Mucosa of descending colon (tissue), 3 donors: ENCODE measurements around the gene TMEM109. TPM values are rescaled to one million over a fixed set of nuclear protein-coding genes. Genes with fewer than 3 reads are reported as not detected.

Experiments
- ATAC-seq: fragments of 200-7000 bp; cut with Tn5 transposase; one replicate; pipeline ENCODE4 v1.9.1; 2020; ENCODE audit warnings: mild to moderate bottlenecking, moderate library complexity
- DNase-seq, 3 donors: peaks; one replicate each; pipeline ENCODE4 v3.0.0-alpha.2; 2020
- H3K36me3 ChIP-seq: fragments of 200-600 bp; one replicate; pipeline ENCODE4 v1.8.0; 2021; ENCODE audit warnings: low read depth, mild to moderate bottlenecking
- H3K4me1 ChIP-seq: fragments of 200-600 bp; one replicate; pipeline ENCODE4 v1.8.0; 2021; ENCODE audit warnings: low read depth, mild to moderate bottlenecking
- H3K4me3 ChIP-seq: fragments of 200-600 bp; one replicate; pipeline ENCODE4 v1.8.0; 2021; ENCODE audit warnings: mild to moderate bottlenecking
- H3K9me3 ChIP-seq: fragments of 200-600 bp; one replicate; pipeline ENCODE4 v1.8.0; 2021; ENCODE audit warnings: mild to moderate bottlenecking
- CTCF ChIP-seq: fragments of 200-600 bp; IDR thresholded peaks from one replicate; pipeline ENCODE4 v1.8.0; 2022; ENCODE audit warnings: antibody characterized with exemption, mild to moderate bottlenecking
- intact Hi-C, 2 donors: fragments of 100-400 bp; cut with DNase I in 1 of 2; cut with micrococcal nuclease in 1 of 2; formaldehyde crosslinking; loops; one replicate each; pipeline versions ENCODE4 v1.11.0 to v1.11.1; 2022; cut with DNase I, micrococcal nuclease
- total RNA-seq, 3 donors: library from RNA; stranded (reverse); fragmentation: NEBNext Ultra II Directional in 2 of 3; extraction: Animal tissue kit (Norgen Biotek cat#: 25700) in 2 of 3; gene quantifications; one replicate each; pipeline versions ENCODE4 v1.2.1 to v1.2.4, GENCODE V29; 2021 to 2023
- donor health status: DM: no; HTN: no; CAD: no; lungs with moderate emphysema.
- donor health status: DM: no; HTN: no; CAD: no.
- donor health status: DM: no; HTN: yes; CAD: no.

Gene TMEM109
- total RNA-seq, 3 donors from 2014 or later: 35.8 to 95.2 (median 46.6) TPM

GRCh38 chr11:60927600-60927999 lies 13.6 kb downstream of the TMEM109 start:
- H3K4me1 ChIP-seq: peaks cover 17% of the 10 kb centered on the region
- ATAC-seq: no peak
- no peaks in the 10 kb centered on the region for H3K9me3 ChIP-seq
- intact Hi-C loops: no loop called here
- TF ChIP-seq CTCF: no peak
- H3K4me3 ChIP-seq: no peak overlapping the region
- H3K36me3 ChIP-seq: no peaks in the 10 kb centered on the region
- DNase-seq: no peak

DNA sequence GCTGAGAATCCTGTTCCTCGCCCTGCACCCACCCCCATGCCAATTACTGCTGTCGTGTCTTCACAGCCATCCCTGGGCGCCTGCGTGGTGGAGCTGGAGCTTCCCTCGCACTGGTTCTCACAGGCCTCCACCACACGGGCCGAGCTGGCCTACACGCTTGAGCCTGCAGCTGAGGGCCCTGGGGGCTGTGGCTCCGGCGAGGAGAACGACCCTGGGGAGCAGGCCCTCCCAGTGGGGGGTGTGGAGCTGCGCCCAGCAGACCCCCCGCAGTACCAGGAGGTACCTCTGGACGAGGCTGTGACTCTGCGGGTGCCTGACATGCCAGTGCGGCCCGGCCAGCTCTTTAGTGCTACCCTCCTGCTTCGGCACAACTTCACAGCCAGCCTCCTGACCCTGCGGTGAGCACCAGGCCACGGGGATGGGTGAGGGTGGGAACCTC lies 14.6 kb downstream of the TMEM109 start:
- Histone ChIP-seq H3K4me1 (peaks cover 17% of the 10 kb centered on the region), H3K36me3 (no peaks in the 10 kb centered on the region), H3K9me3 (no peaks in the 10 kb centered on the region), H3K4me3 (no peak overlapping the region)
- no peak for ATAC-seq
- intact Hi-C loops: no loop called here
- DNase-seq: no peak
- TF ChIP-seq CTCF: no peak

DNA sequence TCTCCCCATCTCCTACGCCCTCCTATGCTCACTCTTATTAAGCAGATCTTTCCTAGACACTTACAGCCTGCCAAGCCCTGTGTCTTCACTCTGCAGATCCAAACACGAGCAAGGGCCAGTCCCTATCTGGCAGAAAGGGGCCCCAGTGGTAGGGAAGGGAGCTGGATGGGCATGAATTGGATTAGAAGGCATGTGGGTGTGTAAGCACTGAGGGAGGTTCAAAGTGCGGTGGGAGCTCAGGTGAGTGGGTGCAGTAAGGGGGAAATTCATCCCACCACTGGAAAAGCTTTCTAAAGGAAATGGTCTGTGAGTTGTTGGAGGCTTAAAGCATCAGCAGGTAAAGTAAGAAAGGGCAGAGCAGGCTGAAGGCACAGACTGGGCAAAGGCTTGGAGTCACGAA lies 15.8 kb downstream of the TMEM109 start:
- TF ChIP-seq CTCF: no peak
- Histone ChIP-seq H3K36me3 (no peaks in the 10 kb centered on the region), H3K4me3 (no peak overlapping the region), H3K9me3 (no peaks in the 10 kb centered on the region), H3K4me1 (peaks cover 5% of the 10 kb centered on the region)
- intact Hi-C loops: no loop called here
- ATAC-seq (no peak), DNase-seq (no peak)

DNA sequence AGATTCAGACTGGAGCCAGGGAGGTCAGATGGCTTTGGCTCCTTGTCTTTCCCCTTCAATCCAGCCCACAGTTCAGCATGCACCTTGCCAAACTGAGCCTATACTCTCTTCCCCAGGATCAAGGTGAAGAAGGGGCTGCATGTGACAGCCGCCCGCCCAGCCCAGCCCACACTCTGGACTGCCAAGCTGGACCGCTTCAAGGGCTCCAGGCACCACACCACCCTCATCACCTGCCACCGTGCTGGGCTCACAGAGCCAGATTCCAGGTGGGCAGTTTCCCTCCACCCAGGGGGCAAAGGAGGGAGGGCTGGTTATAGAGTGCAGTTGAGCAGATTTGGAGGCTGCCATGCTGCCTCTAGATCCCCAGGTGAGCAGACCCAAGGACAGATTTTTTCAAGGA lies 16.4 kb downstream of the TMEM109 start:
- DNase-seq (no peak), ATAC-seq (no peak)
- Histone ChIP-seq H3K36me3 (no peaks in the 10 kb centered on the region), H3K4me3 (no peak overlapping the region), H3K4me1 (no peaks in the 10 kb centered on the region), H3K9me3 (no peaks in the 10 kb centered on the region)
- intact Hi-C loops: no loop called here
- TF ChIP-seq CTCF: no peak

DNA sequence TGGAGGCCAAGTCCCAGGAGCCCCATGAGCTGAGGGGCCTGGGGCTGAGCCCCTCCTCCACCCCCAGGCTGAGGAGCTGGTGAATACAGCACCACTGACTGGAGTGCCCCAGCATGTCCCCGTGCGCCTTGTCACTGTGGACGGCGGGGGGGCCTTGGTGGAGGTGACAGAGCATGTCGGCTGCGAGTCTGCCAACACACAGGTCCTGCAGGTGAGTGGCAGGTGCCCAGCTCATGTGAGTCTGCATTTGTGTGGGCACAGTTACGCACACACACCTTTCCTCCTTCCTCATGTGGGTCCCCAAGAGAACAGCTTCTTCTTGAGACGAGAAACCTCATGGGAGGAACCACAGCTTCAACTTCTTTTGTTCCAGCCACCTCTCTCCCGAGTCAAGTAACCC lies 18.0 kb downstream of the TMEM109 start:
- no peaks in the 10 kb centered on the region for H3K4me1 ChIP-seq
- peak in 1 of 3 donors; percentile 21 for DNase-seq
- H3K4me3 ChIP-seq: no peak overlapping the region
- TF ChIP-seq CTCF: no peak
- H3K36me3 ChIP-seq: no peaks in the 10 kb centered on the region
- peak; percentile 36 for ATAC-seq
- no peaks in the 10 kb centered on the region for H3K9me3 ChIP-seq
- intact Hi-C loops: no loop called here
